ENCODE results near the gene EID3. TPM values are rescaled to one million over a fixed set of nuclear protein-coding genes. Genes with fewer than 3 reads are reported as not detected.

EID3 gene
- total and polyA plus RNA-seq, 10 of the 15 experiments (the other 5 are each of a cell fraction or from before 2014, with no cell fraction given), result 0.92 to 7.0 (median 4.3) TPM

GRCh38 chr12:104344682-104345081 lies 41.1 kb downstream of the EID3 start:
- WGBS (ENCODE audit: insufficient coverage, insufficient replicate concordance, low lambda C conversion rate, missing lambda C conversion rate), result 100% methylated on average over 2 of the region's 2 CpGs
- Histone ChIP-seq H3K79me2 (ENCODE audit: control insufficient read depth, insufficient read depth, low read length) (no peaks in the 10 kb centered on the region), H3K9me3 (replicated peaks; ENCODE audit: control insufficient read depth, insufficient read depth, low read length) (no peaks in the 10 kb centered on the region), H3K4me2 (ENCODE audit: control insufficient read depth, insufficient read depth) (no peak overlapping the region), H3K4me1 (ENCODE audit: control insufficient read depth, insufficient read depth, low read length) (no peaks in the 10 kb centered on the region), H3K4me3 (no peak overlapping the region), H3K36me3 (ENCODE audit: control insufficient read depth in 2 of 2, insufficient read depth in 2 of 2, low read length in 1 of 2) (peaks cover 20 to 44% of the 10 kb centered on the region in 2 experiments), H4K20me1 (ENCODE audit: control insufficient read depth, insufficient read depth) (no peaks in the 10 kb centered on the region), H2AFZ (ENCODE audit: control insufficient read depth, low read depth, low read length) (no peak overlapping the region), H3K9ac (ENCODE audit: control insufficient read depth, insufficient read depth, low read length) (no peak overlapping the region), H3K27ac (ENCODE audit: control insufficient read depth, insufficient read depth) (no peak overlapping the region), H3K27me3 (replicated peaks in 1 of 2; ENCODE audit: control insufficient read depth in 2 of 2, insufficient read depth in 2 of 2, low read length in 1 of 2) (no peaks in the 10 kb centered on the region)
- TF ChIP-seq BMI1 (IDR thresholded peaks at IDR 0.05; ENCODE audit: borderline replicate concordance) (no peak), RAD21 (IDR thresholded peaks at IDR 0.05; ENCODE audit: insufficient read depth, low read depth, low read length) (no peak), POLR2A (IDR thresholded peaks at IDR 0.05; ENCODE audit: low read depth, low read length) (no peak), POLR2AphosphoS2 (IDR thresholded peaks at IDR 0.05; ENCODE audit: low read depth, low read length) (no peak), USF1 (IDR thresholded peaks at IDR 0.05; ENCODE audit: borderline replicate concordance, extremely low read length, insufficient read depth, low read depth, low read length) (no peak)
- in situ Hi-C loops (cut with MboI) (no loop called here), intact Hi-C loops (cut with micrococcal nuclease; ENCODE audit: unreplicated experiment) (no loop called here)
- DNase-seq (ENCODE audit: low read depth, low spot score) (no peak), ATAC-seq (no peak), FAIRE-seq (no peak)
- SMC1A ChIA-PET (ENCODE audit: uncharacterized antibody, unreplicated experiment), result interaction anchor here (0.6 kb wide), 1 partner anchor 174 kb away, joined by 3 read pairs; no protein-coding TSS in a partner anchor
- CTCF ChIA-PET, result interaction anchor here (0.6 to 2.2 kb wide), 3 partner anchors 32 to 287 kb away, joined by 3 to 5 read pairs (median 4); no protein-coding TSS in a partner anchor
- RAD21 ChIA-PET (ENCODE audit: unreplicated experiment), result no interaction called here
- POLR2A ChIA-PET, result no interaction called here
- BruUV-seq (replicated peaks), result no TSS peak

Measured in GM12878 (cell line).